GM18502 (cell line): ENCODE measurements around the gene MTAP.

Experiments used
- ATAC-seq: cut with Tn5 transposase; IDR thresholded peaks from one replicate; pipeline ENCODE4 v1.9.1; 2021; ENCODE audit warnings: mild to moderate bottlenecking; ENCODE audit not compliant: unreplicated experiment, poor library complexity

Gene MTAP

GRCh38 chr9:21967169-21967568, 164.7 kb downstream of the MTAP start:
- ATAC-seq = no peak

GRCh38 chr9:21967702-21968101, 165.3 kb downstream of the MTAP start:
- ATAC-seq = no peak

DNA sequence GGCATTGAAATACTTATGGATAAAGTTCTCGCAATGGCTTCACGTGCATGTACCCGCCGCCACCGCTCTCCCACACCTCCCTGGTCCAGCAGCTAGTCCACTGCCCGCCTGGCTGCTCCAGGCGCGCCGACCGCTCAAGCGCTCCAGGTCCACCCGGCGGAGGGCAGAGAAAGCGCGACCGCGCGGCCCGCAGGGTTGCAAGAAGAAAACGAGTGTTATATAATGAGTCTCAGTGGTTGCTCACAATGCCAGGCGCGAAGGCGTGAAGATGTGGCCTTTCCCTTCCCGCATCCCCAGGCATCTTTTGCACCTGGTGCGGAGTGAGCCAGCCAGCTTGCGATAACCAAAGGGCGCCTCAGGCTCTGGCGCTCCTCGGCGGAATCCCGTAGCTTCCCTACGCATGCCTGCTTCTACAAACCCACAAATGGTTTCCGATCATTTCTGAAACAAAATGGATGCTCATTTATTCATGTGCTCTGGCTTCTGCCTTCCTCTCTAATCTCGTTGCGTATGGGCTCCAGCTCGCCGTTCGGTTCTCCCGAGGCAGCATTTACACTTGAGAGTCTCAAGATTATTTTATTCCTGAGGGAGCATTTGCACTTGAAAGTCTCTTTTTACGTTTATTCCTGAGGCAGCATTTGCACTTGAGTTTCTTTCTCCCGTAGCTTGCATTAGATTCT, 166.0 kb downstream of the MTAP start:
- ATAC-seq = no peak

DNA sequence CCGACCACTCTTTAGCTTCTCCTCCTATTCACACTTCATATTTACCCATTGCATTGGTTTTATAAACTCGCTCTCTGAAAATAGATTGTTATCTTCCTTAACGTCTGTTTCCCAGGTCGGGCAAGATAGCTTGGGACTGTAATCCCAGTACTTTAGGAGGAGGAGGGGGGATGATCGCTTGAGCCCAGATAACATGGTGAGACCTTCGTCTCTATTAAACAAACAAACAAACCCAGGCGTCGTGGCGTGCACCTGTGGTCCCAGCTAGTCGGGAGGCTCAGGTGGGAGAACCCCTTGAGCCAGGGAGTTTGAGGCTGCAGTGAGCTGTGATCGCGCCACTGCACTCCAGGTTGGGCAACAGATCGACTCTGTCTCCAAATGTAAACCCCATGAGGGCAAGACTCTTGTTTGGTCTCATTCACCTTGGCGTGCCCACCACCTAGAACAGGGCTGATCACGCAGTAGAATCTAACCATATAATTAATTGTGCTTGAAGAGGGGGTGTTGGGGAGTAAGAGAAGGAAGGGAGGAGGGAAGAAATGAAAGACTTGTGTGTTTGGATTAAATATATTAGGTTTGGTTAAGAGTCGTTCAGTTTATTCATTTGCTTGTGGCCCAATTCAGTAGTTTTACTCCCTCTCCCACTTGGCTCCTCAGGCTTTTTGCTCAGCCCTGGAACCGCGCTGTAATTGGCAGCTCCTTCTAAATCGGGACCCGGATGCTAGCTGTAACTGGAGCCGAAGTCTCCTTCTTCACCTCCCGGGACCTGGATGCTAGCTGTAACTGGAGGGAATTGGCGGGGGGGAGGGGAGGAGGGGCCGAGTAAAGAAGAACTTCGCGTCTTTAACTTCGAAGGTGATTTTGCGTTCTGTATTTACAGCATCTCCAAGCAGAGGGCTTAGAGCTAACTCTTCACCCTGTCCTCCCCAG, 166.8 kb downstream of the MTAP start:
- no peak for ATAC-seq

DNA sequence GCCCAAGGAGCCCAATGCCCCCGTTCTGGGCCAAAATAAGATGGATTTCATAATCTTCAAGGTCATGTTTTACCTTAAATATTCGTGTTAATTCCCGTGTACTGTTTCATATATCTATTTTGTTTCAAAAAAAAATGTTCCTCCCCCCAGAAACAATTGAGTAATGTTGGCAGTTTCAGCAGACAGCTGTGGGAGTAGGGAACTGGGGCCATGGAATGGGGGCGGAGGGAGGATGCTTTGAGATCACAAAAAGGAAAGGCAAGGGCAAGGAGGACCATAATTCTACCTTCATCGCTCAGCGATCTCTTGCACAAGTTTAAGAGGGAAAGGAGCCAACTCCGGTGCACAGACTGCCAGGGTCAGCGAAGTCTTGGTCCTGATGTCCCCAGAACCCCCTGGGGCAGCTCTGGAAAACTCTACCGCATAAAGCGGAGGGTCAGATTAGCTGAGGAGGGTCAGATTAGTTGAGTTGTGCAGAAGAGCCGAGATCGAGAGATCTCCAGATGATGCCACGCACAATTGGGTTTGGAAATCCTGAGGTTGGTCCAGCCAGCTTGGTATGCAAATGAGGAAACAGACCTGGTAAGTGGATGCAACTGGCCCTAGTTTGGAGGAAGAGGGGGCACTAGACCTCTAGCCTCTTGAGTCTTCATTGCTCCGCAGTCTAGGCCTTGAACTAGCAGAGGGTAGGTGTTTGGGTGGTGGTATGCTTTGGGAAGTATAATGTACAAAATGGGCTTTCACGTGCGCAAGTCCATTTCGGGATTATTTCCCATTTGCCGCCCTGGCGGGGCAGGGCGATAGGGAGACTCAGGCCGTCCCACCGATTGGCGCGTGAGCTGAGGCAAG, 167.7 kb downstream of the MTAP start:
- ATAC-seq = no peak

GRCh38 chr9:21970800-21971640, 168.6 kb downstream of the MTAP start:
- ATAC-seq = no peak

- no peak for ATAC-seq
Measured at GRCh38 chr9:21972361-21972760, 169.9 kb downstream of the MTAP start.

GRCh38 chr9:21974343-21974721, 171.9 kb downstream of the MTAP start:
- no peak for ATAC-seq

DNA sequence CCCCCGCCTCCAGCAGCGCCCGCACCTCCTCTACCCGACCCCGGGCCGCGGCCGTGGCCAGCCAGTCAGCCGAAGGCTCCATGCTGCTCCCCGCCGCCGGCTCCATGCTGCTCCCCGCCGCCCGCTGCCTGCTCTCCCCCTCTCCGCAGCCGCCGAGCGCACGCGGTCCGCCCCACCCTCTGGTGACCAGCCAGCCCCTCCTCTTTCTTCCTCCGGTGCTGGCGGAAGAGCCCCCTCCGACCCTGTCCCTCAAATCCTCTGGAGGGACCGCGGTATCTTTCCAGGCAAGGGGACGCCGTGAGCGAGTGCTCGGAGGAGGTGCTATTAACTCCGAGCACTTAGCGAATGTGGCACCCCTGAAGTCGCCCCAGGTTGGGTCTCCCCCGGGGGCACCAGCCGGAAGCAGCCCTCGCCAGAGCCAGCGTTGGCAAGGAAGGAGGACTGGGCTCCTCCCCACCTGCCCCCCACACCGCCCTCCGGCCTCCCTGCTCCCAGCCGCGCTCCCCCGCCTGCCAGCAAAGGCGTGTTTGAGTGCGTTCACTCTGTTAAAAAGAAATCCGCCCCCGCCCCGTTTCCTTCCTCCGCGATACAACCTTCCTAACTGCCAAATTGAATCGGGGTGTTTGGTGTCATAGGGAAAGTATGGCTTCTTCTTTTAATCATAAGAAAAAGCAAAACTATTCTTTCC, 172.4 kb downstream of the MTAP start:
- peak; percentile 83 for ATAC-seq

GRCh38 chr9:21976334-21976875, 174.0 kb downstream of the MTAP start:
- no peak for ATAC-seq

- no peak for ATAC-seq
Measured at GRCh38 chr9:21982391-21982790, 180.0 kb downstream of the MTAP start.

- ATAC-seq = no peak
Measured at GRCh38 chr9:21982861-21983560, 180.6 kb downstream of the MTAP start.

GRCh38 chr9:21983561-21983935, 181.1 kb downstream of the MTAP start:
- no peak for ATAC-seq

GRCh38 chr9:21984101-21984500, 181.7 kb downstream of the MTAP start:
- ATAC-seq = no peak

GRCh38 chr9:21985964-21986667, 183.7 kb downstream of the MTAP start:
- no peak for ATAC-seq
